GM18867 (cell line): Measurements from ENCODE around the gene SLC6A13.

Source experiments
- ATAC-seq: cut with Tn5 transposase; IDR thresholded peaks from one replicate; pipeline ENCODE4 v1.9.1; 2021; ENCODE audit warnings: mild to moderate bottlenecking, moderate library complexity; ENCODE audit not compliant: unreplicated experiment

SLC6A13 gene

DNA sequence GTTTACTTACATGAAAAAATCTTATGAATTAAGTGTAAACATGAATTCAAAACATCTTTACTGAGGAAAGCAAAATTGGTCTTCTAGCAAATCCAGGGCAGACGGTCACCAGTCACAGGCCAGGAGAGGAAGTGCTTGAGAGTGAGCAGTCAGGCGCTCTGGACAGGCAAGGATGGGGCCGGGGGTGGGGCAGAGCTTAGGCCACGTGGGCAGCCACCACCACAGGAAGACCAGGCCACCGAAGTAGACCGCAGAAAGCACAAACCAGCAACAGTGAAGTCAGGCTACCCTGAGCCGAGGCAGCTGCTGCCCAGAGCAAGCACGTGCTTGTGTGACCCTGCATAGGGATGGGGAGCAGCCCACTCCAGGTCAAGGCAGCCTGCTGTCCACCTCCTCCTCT is 82.2 kb downstream of the SLC6A13 start:
- no peak for ATAC-seq

DNA sequence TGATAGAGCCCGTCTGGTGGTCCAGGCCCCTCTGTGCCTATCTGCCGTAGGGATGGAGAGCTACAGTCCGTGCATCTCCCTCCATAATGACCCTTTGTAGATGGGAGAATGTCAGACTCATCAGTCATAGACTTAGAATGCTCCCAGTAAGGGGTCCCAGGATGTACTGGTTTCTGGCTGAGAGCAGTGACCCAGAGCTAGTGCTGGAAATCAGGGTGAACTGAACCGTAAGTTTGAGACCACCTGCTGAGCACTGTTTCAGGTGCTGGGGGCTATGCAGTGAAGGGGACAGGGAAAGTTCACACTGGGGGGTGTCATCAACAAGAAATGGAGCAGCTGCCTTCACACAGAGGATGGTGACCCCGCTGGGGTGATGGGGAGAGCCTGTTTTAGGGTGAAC is 82.8 kb downstream of the SLC6A13 start:
- no peak for ATAC-seq

DNA sequence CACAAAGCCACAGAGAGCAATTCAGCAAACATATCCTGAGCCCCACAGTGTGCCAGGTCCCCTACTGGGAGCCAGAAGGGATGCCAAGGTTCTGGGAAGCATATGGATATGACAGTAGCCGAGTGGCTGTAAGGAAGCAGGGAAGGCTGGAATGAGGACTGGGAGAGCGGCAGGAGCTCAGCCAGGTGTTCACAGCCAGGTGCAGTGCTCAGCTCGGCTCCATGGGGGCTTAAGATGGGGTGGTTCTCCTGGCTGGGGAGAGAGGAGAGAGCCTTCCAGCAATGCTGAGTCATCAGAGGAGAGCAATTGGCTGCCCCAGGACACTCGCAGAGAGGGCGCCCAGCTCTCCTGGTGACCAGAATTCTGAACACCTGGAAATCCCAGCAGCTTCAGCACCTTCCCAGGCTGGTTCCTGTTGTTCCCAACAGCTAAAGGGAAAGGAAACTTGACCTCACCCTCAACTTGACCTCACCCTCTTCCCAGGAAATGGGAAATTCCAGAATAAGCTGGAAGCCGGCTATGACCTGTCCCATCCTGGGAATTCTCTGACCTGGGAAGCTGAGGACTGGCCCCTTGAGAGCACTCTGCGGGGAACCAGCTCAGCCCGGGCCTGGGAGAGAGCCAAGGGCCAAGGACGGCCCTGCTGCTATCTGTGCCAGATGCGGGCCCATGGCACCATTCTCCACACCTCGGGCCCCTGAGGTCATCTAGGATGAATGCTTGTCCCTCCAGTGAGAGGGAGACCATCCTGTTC is 83.3 kb downstream of the SLC6A13 start:
- ATAC-seq: no peak

DNA sequence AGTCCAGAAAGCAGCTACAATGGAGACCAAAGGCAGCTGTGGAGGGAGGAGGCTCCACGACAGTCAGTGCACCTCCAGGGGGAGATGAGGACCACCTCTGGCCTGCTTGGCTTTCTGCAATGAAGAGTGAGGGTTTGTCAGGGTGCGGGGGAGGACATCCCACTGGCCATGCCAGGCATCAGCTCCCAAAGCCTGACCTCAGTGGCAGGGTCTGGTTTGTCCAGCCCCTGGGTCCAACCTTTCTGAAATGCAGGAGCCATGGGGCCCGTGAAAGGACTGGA is 83.9 kb downstream of the SLC6A13 start:
- no peak for ATAC-seq

DNA sequence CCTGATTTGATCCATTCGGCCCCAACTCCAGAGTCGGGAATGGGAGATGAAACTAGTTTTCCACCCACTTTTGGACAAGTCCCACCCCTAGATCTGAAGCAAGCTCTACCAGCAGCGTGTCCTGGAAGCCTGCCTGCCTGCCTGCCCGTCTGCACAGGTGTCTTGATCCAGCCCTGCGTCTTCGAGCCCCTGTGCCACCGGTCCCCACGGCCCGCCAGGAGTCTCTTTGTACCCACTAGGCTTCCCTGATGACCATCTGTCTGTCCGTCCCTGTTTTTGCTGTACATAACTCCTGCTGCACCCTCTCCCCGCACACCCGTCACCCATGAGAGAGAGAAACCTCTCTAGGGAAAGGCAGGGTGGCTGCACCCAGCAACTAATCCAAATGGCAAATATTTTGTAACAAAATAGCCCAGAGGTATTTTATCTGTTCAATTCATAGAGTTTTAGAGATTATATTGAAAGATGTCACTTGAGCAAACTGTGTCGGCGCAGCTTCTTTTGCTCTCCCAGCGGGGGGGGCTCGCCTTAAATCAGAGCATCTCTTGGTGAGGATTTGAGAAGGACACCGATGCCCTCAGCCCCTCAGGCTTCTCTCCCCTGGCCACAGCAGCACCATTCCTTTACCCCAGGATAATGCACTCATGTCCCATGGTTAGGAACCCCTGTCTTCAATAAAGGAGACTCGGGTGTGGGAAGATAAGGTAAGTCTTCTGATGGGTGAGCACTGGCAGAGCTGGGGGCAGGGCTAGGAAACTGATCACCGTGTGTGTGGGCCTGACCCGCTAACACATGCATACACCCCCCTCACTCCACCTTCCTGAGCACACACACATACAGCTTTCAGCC is 84.4 kb downstream of the SLC6A13 start:
- ATAC-seq: no peak

DNA sequence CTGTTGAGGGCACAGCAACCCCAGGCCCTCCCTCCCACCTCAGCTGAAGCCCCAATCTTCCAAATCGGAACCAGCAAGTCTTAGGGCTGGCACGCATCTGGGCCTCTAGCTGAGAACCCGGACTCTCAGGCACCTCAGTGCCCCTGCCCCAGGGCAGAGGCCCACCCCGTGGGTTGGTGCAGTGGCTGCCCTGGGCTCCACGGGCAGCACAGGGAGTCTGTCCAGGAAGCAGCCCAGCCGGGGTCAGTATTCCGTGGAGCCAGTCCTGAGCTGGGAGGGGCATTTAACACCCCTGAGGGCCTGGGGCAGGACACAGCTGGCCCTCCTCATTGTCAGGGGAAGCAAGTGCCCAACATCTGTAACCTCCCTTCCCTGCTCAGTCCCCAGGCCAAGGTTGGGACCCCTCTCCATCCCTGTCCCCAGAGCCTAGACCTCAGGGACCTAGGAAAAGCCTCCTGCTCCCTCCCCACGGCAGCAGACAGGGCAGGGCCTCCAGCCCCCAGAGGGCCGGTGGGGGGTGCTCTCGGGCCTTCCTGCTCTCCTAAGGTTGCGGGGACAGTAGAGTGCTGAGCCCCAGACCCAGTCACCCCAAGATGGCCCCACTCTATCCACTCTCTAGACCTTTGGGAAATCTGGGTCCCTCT is 85.2 kb downstream of the SLC6A13 start:
- no peak for ATAC-seq

DNA sequence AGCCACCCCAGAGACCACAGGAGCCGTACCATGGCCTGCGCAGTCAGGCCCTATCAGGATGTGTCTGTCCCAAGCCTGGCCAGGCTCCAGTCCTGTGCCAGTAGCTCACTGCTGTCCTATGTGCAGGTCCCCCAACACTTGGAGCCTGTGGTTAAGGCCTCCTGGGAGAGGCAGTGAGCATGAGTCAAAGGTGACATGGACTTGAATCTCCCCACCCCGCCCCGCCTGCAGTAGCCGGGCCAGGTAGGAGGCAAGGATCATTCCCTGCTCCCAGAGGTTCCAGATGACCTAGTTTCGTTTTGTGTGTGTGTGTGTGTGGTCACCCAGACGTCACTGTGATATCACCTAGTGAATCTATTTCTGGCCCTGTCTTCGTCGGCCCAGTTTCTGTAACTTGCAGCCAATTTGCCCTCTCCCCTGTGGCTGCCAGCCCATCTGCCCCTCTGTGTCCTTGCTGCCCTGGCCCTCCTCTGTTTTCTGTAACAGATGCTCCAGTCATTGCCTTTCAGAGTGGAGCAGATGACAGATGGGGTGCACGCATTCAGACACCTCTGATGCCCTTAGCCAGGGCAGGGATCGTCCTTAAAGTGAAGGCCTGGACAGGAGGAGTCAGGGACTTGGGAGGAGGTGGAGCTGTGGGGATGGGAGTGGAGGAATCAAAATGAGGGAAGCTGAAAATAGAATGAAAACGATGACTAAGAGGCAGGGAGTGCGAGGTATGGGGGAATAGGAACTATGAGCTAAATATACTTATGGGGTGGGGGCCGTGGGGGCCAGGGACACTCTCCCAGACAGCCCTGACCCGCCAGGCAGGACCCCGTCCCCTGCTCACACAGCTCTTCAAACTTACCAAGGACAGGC is 86.1 kb downstream of the SLC6A13 start:
- no peak for ATAC-seq

DNA sequence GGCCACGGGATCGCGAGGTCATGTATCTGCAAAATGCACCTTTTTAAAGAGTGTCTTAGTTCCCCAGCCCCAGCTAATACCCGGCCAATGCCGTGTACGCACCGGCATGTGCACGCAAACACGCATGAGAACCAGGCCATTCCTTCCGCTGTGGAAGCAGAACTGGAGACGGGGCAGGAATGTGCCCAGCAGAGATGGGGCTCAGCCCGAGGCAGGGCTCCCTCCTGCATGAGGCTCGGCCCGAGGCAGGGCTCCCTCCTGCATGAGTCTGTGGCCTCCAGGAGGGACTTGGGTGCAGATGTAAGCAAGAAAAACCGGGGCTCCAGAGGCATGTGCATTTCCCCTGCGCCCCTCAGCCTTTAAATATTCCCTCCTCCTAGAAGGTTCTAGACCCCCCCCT is 86.9 kb downstream of the SLC6A13 start:
- ATAC-seq: no peak

DNA sequence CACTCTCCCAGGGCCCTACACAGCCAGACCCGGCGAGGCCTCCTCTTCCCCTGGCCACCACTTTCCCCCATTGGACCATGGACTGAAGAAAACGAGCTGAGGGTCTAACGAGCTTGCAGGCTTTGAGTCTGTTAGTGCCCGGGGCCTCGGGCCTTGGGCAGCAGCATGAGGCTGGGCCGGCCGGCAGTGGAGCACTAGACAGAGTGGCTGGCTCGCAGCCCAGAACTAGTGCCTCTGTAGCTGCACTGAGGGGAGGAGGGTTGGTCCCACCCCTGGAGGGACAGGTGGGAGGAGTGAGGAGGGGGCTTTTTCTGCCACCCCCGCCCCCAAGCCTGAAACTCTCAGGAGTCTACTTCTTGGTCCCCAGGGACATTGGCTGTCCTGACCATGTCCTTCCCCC is 87.4 kb downstream of the SLC6A13 start:
- no peak for ATAC-seq

DNA sequence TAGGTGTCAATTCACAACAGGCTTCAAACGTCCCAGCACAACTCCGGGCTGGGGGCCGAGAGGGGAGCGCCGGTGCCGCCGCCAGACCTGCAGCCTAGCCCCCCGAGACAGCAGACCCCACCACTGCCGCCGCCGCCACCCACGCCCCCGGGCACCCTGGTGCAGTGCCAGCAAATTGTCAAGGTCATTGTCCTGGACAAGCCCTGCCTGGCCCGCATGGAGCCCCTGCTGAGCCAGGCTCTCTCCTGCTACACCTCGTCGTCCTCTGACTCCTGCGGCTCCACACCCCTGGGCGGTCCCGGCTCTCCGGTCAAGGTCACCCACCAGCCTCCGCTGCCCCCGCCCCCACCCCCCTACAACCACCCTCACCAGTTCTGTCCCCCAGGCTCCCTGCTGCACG is 88.0 kb downstream of the SLC6A13 start:
- no peak for ATAC-seq

DNA sequence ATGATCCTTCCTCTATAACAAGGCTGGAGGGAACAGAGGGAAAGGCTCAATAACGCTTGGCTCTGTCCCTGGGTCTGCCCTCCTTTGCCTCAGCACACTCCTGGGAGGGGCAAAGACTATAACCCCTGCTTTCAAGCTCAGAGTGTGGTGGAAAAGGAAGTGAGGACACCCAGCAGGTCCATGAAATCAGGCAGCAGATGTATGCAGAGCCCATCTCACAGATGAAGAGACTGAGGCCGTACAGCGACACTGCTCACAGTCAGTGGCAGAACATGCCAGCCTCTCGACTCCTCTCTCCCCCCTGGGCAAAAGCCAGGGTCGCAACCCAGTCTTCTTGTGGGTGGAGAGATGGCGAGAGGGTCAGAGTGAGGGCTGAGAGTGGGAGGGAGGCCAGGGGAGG is 88.5 kb downstream of the SLC6A13 start:
- no peak for ATAC-seq

DNA sequence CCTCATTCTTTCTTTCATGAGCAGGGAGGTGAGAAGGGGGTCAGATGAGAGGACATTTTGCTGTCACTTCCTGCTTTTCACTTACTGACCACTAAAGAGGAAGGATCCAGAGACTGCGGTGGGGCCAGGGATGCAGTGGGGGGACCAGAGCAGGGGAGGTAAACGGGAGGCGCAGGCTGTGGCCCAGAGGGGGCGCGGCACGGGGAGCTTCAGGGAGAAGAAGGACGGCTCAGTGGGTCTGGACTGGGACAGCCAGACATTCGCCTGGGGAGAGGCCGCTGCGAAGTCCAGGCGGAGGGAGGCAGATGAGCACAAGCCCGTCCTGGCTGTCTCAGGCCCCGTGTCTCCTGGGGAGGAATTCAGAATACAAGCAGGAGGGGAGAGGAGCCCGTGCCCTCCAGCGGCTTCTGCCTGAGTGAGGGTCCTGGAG is 89.9 kb downstream of the SLC6A13 start:
- no peak for ATAC-seq

DNA sequence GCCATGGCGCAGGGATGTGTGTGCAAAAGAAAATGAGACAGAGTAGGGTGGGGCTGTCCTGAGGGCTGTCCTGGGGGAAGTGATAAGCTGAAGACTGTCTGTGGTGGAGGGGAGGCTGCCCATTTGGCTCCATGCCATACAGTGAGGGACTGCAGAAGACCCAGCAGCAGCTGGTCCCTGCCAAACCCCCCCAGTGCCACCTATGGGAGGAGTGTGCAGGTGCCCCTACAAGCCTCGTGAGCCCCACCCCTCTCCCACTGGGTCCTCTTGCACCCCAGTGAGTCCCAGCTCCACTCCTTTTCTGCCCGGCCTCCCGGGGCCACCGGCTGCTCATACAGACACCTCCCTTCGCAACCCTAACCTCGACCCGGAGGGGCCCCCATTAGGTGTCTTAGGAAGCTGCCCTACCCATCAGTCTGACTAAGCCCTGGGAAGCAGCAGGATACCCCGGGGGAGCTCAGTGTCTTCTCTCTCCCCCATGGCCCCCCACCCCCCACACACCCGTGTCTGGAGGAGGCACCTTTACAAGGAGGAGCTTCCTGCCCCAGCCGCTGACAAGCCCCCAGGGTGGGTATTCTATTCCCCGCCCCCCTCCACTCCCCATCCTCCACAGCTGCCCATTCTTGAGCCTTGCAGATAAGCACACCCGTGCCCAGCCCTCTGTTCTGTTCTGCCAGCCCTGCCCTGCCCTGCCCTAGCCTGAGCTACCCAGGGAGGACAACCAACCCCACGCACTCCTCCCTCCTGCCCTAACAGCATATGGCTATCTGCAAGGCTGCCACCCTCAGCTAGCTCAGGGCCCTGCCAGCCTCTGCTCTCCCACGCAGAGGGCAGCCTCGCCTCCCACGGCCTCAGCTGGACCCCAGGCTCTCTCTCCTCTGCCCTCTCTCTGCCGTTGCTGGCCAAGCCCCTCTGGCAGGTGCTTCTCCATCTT is 90.6 kb downstream of the SLC6A13 start:
- no peak for ATAC-seq

DNA sequence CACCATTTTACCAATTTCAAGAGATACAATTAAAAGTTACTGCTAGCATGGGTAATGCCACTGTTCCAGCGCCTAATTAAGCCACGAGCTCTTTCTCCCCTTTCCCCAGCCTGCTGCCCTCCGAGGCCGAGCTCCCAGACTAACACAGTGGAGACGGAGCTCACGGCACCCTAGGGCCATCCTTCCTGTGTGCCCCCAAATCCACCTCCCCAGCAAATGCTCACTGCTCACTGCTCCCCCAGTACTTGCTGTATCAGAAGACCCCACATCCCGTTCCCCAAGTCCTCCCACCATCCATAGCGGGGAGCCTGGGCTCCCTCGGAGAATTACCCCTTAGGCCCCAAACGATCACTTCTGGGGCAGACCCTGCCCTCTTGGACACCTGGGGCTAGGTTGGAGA is 91.4 kb downstream of the SLC6A13 start:
- no peak for ATAC-seq
